H9 (cell line): ENCODE measurements around the gene CACNA1I. TPM values are rescaled to one million over a fixed set of nuclear protein-coding genes. Genes with fewer than 3 reads are reported as not detected.
A peak's percentile ranks its signal among the peaks of the same experiment; 100 is the strongest.

ENCODE experiments used
- DNase-seq: peaks from one replicate; pipeline ENCODE4 v3.0.0-alpha.2; 2017
- H2AFZ ChIP-seq: one replicate; pipeline ENCODE4 v1.6.1; 2013; ENCODE audit warnings: mild to moderate bottlenecking, low read length, control low read depth, moderate library complexity
- H2AK5ac ChIP-seq: 2 replicates; pipeline ENCODE4 v1.6.1; 2013; ENCODE audit warnings: low read length, control low read depth, mixed read lengths; ENCODE audit not compliant: insufficient read length
- H2BK120ac ChIP-seq: one replicate; pipeline ENCODE4 v1.6.1; 2013; ENCODE audit warnings: low read depth, mild to moderate bottlenecking, low read length, control low read depth, inconsistent platforms; ENCODE audit not compliant: poor library complexity, severe bottlenecking
- H2BK12ac ChIP-seq: 2 replicates; pipeline ENCODE4 v1.6.1; 2013; ENCODE audit warnings: low read length, control low read depth, mixed read lengths, low read depth; ENCODE audit not compliant: insufficient read length
- H2BK15ac ChIP-seq: 2 replicates; pipeline ENCODE4 v1.6.1; 2013; ENCODE audit warnings: low read depth, low read length, control low read depth
- H2BK20ac ChIP-seq: one replicate; pipeline ENCODE4 v1.6.1; 2013; ENCODE audit warnings: low read depth, mild to moderate bottlenecking, low read length, control low read depth, inconsistent platforms; ENCODE audit not compliant: poor library complexity, severe bottlenecking
- H2BK5ac ChIP-seq: 2 replicates; pipeline ENCODE4 v1.6.1; 2013; ENCODE audit warnings: low read length, control low read depth, mixed read lengths; ENCODE audit not compliant: insufficient read length
- H3K14ac ChIP-seq: 2 replicates; pipeline ENCODE4 v1.6.1; 2013; ENCODE audit warnings: low read length, control low read depth; ENCODE audit not compliant: insufficient read depth
- H3K18ac ChIP-seq: 2 replicates; pipeline ENCODE4 v1.6.1; 2013; ENCODE audit warnings: low read depth, mild to moderate bottlenecking, mixed read lengths, low read length, control low read depth; ENCODE audit not compliant: insufficient read length
- H3K23ac ChIP-seq: 2 replicates; pipeline ENCODE4 v1.6.1; 2013; ENCODE audit warnings: low read length, control low read depth, mixed read lengths, low read depth; ENCODE audit not compliant: insufficient read length
- H3K23me2 ChIP-seq: 2 replicates; pipeline ENCODE4 v1.6.1; 2013; ENCODE audit warnings: low read depth, mild to moderate bottlenecking, mixed read lengths, low read length, control low read depth; ENCODE audit not compliant: insufficient read length, poor library complexity, severe bottlenecking
- H3K27ac ChIP-seq: 2 replicates; pipeline ENCODE4 v1.5.1; 2013; ENCODE audit warnings: low read length, control low read depth, mixed read lengths, low read depth; ENCODE audit not compliant: insufficient read length
- H3K27me3 ChIP-seq: 2 replicates; pipeline ENCODE4 v1.6.1; 2013; ENCODE audit warnings: low read length, control low read depth, inconsistent platforms; ENCODE audit not compliant: insufficient read depth
- H3K4ac ChIP-seq: 2 replicates; pipeline ENCODE4 v1.6.1; 2013; ENCODE audit warnings: low read depth, mild to moderate bottlenecking, control low read depth, inconsistent platforms, low read length, moderate library complexity
- H3K4me1 ChIP-seq: 2 replicates; pipeline ENCODE4 v1.6.1; 2013; ENCODE audit warnings: low read length, control low read depth, inconsistent platforms; ENCODE audit not compliant: insufficient read depth
- H3K4me2 ChIP-seq: 2 replicates; pipeline ENCODE4 v1.6.1; 2013; ENCODE audit warnings: low read length, control low read depth, mixed read lengths; ENCODE audit not compliant: insufficient read length, insufficient read depth
- H3K56ac ChIP-seq: 2 replicates; pipeline ENCODE4 v1.6.1; 2013; ENCODE audit warnings: low read depth, mild to moderate bottlenecking, mixed read lengths, low read length, control low read depth; ENCODE audit not compliant: insufficient read length
- H3K79me1 ChIP-seq: 2 replicates; pipeline ENCODE4 v1.6.1; 2013; ENCODE audit warnings: low read depth, mild to moderate bottlenecking, moderate library complexity, low read length, control low read depth, inconsistent platforms; ENCODE audit not compliant: insufficient read depth, poor library complexity, severe bottlenecking
- H3K79me2 ChIP-seq: 2 replicates; pipeline ENCODE4 v1.6.1; 2013; ENCODE audit warnings: low read length, control low read depth, inconsistent platforms; ENCODE audit not compliant: insufficient read depth
- H3K9ac ChIP-seq: 2 replicates; pipeline ENCODE4 v1.6.1; 2013; ENCODE audit warnings: low read length, control low read depth, mixed read lengths; ENCODE audit not compliant: insufficient read length; ENCODE audit errors: extremely low read depth
- H3K9me3 ChIP-seq: one replicate; pipeline ENCODE4 v1.6.1; 2013; ENCODE audit warnings: low read depth, low read length, inconsistent platforms; ENCODE audit not compliant: control insufficient read depth
- H3T11ph ChIP-seq: one replicate; pipeline ENCODE4 v1.6.1; 2013; ENCODE audit warnings: mild to moderate bottlenecking, low read length, control low read depth, inconsistent platforms
- H4K20me1 ChIP-seq: one replicate; pipeline ENCODE4 v1.6.1; 2013; ENCODE audit not compliant: control insufficient read depth, insufficient read length, insufficient read depth
- H4K5ac ChIP-seq: 2 replicates; pipeline ENCODE4 v1.6.1; 2013; ENCODE audit warnings: low read depth, mild to moderate bottlenecking, mixed read lengths, low read length, control low read depth; ENCODE audit not compliant: insufficient read length
- H4K8ac ChIP-seq: replicated peaks from 2 replicates; pipeline ENCODE4 v1.6.1; 2013; ENCODE audit warnings: low read length, control low read depth, mixed read lengths, low read depth; ENCODE audit not compliant: insufficient read length
- H4K91ac ChIP-seq: 2 replicates; pipeline ENCODE4 v1.6.1; 2013; ENCODE audit warnings: low read depth, mild to moderate bottlenecking, moderate library complexity, mixed read lengths, low read length, control low read depth; ENCODE audit not compliant: insufficient read length
- H3K27ac Mint-ChIP-seq, 3 experiments: 2 replicates in 2 of 3; 3 replicates in 1 of 3; pipeline ENCODE4 v1.8.0; 2020 to 2021; ENCODE audit warnings: mixed read lengths in 3 of 3, mild to moderate bottlenecking in 1 of 3, moderate library complexity in 1 of 3
- H3K27me3 Mint-ChIP-seq: 2 replicates; pipeline ENCODE4 v1.8.0; 2021; ENCODE audit warnings: low read depth, mild to moderate bottlenecking, moderate library complexity, mixed read lengths
- H3K36me3 Mint-ChIP-seq, 3 experiments: 2 replicates in 2 of 3; 3 replicates in 1 of 3; pipeline ENCODE4 v1.8.0; 2020 to 2021; ENCODE audit warnings: low read depth in 3 of 3, mixed read lengths in 3 of 3; ENCODE audit not compliant: insufficient read depth in 1 of 3
- H3K4me1 Mint-ChIP-seq, 2 experiments: 2 replicates each; pipeline ENCODE4 v1.8.0; 2020; ENCODE audit warnings: mixed read lengths in 2 of 2
- H3K4me3 Mint-ChIP-seq, 2 experiments: 2 replicates in 1 of 2; 3 replicates in 1 of 2; pipeline ENCODE4 v1.8.0; 2020 to 2021; ENCODE audit warnings: mild to moderate bottlenecking in 2 of 2, mixed read lengths in 2 of 2, moderate library complexity in 1 of 2
- H3K9me3 Mint-ChIP-seq, 2 experiments: 2 replicates in 1 of 2; 3 replicates in 1 of 2; pipeline ENCODE4 v1.8.0; 2020; ENCODE audit warnings: mild to moderate bottlenecking in 2 of 2, mixed read lengths in 2 of 2, moderate library complexity in 1 of 2
- CTCF ChIP-seq: fragments of 200-600 bp; sonication (generic); conservative IDR thresholded peaks from 3 replicates; pipeline ENCODE4 v1.8.0; 2021; ENCODE audit warnings: antibody characterized with exemption, mild to moderate bottlenecking
- WGBS: extraction: QIAGEN DNeasy Blood & Tissue Kit; methylation state at CpG from one replicate; pipeline ENCODE4 v1.1.7; 2013; ENCODE audit warnings: missing lambda C conversion rate, low lambda C conversion rate, mixed read lengths; ENCODE audit not compliant: insufficient read length; ENCODE audit errors: extremely low coverage; 5-methylcytosine and 5-hydroxymethylcytosine counted together
- total RNA-seq: library from RNA; stranded (reverse); gene quantifications from 2 replicates; pipeline ENCODE4 v1.2.1, GENCODE V29; 2021

Gene CACNA1I
- total RNA-seq, 1 experiment from 2014 or later, result 0.50 TPM

- Histone ChIP-seq H2AK5ac (no peak overlapping the region), H3K27me3 (no peaks in the 10 kb centered on the region), H3K79me2 (no peaks in the 10 kb centered on the region), H3K9ac (no peak overlapping the region), H4K5ac (no peak overlapping the region), H4K20me1 (no peaks in the 10 kb centered on the region), H3K23me2 (no peaks in the 10 kb centered on the region), H3K4me2 (no peak overlapping the region), H3K79me1 (no peaks in the 10 kb centered on the region), H3K4ac (no peak overlapping the region), H3K23ac (no peak overlapping the region), H3T11ph (no peak overlapping the region), H2BK5ac (no peak overlapping the region), H2BK120ac (no peak overlapping the region), H3K9me3 (no peaks in the 10 kb centered on the region), H3K18ac (no peak overlapping the region), H3K14ac (peak overlapping the region; percentile 50), H3K56ac (no peak overlapping the region), H3K4me1 (no peaks in the 10 kb centered on the region), H4K8ac (no peak overlapping the region), H3K27ac (no peak overlapping the region), H2BK12ac (no peak overlapping the region), H2BK20ac (no peak overlapping the region), H2BK15ac (no peak overlapping the region), H4K91ac (no peak overlapping the region), H2AFZ (no peak overlapping the region)
- WGBS, result no CpG with 5 or more reads among the region's 10 CpGs
- no peaks in the 10 kb centered on the region for H3K9me3 Mint-ChIP-seq
- H3K4me1 Mint-ChIP-seq, result peaks cover 11 to 14% of the 10 kb centered on the region in 2 experiments
- H3K4me3 Mint-ChIP-seq, result no peak overlapping the region
- H3K27me3 Mint-ChIP-seq, result peaks cover 8% of the 10 kb centered on the region
- DNase-seq, result no peak
- H3K36me3 Mint-ChIP-seq, result no peaks in the 10 kb centered on the region
- H3K27ac Mint-ChIP-seq, result peak overlapping the region in 1 of 3 experiments; percentile 74; a peak in 1 of 7 replicates
- TF ChIP-seq CTCF, result no peak
Observed at GRCh38 chr22:39713799-39714290, 143.3 kb downstream of the CACNA1I start.
